ENCODE measurements around the gene IGF1.

Gene IGF1

GRCh38 chr12:102444093-102444492, 36.3 kb downstream of the IGF1 start:
- Histone ChIP-seq H3K27me3 (replicated peaks) (no peaks in the 10 kb centered on the region), H3K27ac (no peak overlapping the region), H3K4me3 (ENCODE audit: low read depth, low read length) (no peak overlapping the region), H3K36me3 (replicated peaks) (no peaks in the 10 kb centered on the region)
- TF ChIP-seq CTCF (IDR thresholded peaks at IDR 0.05; ENCODE audit: low read depth, low read length, missing control alignments), result no peak
- no peak for DNase-seq
- in situ Hi-C loops (cut with HindIII; ENCODE audit: low pct_ligation_motif_present, low sequenced_read_pairs), result no loop called here

GRCh38 chr12:102441077-102441596, 39.2 kb downstream of the IGF1 start:
- DNase-seq, result no peak
- Histone ChIP-seq H3K27me3 (replicated peaks) (no peaks in the 10 kb centered on the region), H3K4me3 (ENCODE audit: low read depth, low read length) (no peak overlapping the region), H3K36me3 (replicated peaks) (no peaks in the 10 kb centered on the region), H3K27ac (no peak overlapping the region)
- in situ Hi-C loops (cut with HindIII; ENCODE audit: low pct_ligation_motif_present, low sequenced_read_pairs), result no loop called here
- no peak for TF ChIP-seq CTCF (IDR thresholded peaks at IDR 0.05; ENCODE audit: low read depth, low read length, missing control alignments)

GRCh38 chr12:102439426-102440405, 40.6 kb downstream of the IGF1 start:
- no peak for DNase-seq

GRCh38 chr12:102438827-102439210, 41.5 kb downstream of the IGF1 start:
- Histone ChIP-seq H3K27me3 (replicated peaks) (no peaks in the 10 kb centered on the region), H3K27ac (no peak overlapping the region), H3K36me3 (replicated peaks) (no peaks in the 10 kb centered on the region), H3K4me3 (ENCODE audit: low read depth, low read length) (no peak overlapping the region)
- no peak for TF ChIP-seq CTCF (IDR thresholded peaks at IDR 0.05; ENCODE audit: low read depth, low read length, missing control alignments)
- DNase-seq, result no peak
- in situ Hi-C loops (cut with HindIII; ENCODE audit: low pct_ligation_motif_present, low sequenced_read_pairs), result no loop called here

More at GRCh38 chr12:102439426-102440405, 40.6 kb downstream of the IGF1 start:
- Histone ChIP-seq H3K4me3 (ENCODE audit: low read depth, low read length) (no peak overlapping the region), H3K27ac (no peak overlapping the region), H3K27me3 (replicated peaks) (no peaks in the 10 kb centered on the region), H3K36me3 (replicated peaks) (no peaks in the 10 kb centered on the region)
- TF ChIP-seq CTCF (IDR thresholded peaks at IDR 0.05; ENCODE audit: low read depth, low read length, missing control alignments), result no peak
- in situ Hi-C loops (cut with HindIII; ENCODE audit: low pct_ligation_motif_present, low sequenced_read_pairs), result no loop called here

- Histone ChIP-seq H3K4me3 (ENCODE audit: low read depth, low read length) (no peak overlapping the region), H3K27me3 (replicated peaks) (no peaks in the 10 kb centered on the region), H3K27ac (no peak overlapping the region), H3K36me3 (replicated peaks) (no peaks in the 10 kb centered on the region)
- in situ Hi-C loops (cut with HindIII; ENCODE audit: low pct_ligation_motif_present, low sequenced_read_pairs), result no loop called here
- TF ChIP-seq CTCF (IDR thresholded peaks at IDR 0.05; ENCODE audit: low read depth, low read length, missing control alignments), result no peak
- no peak for DNase-seq
These were observed 42.1 kb downstream of the IGF1 start for GRCh38 chr12:102438047-102438826.
